Astrocyte of the cerebellum (primary cell): Measurements from ENCODE around the gene FZD10.

Source experiments
- DNase-seq: peaks from one replicate; pipeline ENCODE4 v3.0.0-alpha.2; 2011; ENCODE audit warnings: low read depth
- H3K4me3 ChIP-seq: 2 replicates; pipeline ENCODE4 v1.5.1; 2011; ENCODE audit warnings: mild to moderate bottlenecking, low read depth, low read length, moderate library complexity
- in situ Hi-C: cut with HindIII; loops from 2 replicates; pipeline ENCODE4 v1.10.0; 2017; ENCODE audit warnings: low sequenced_read_pairs
- TF ChIP-seq, protein P1 (sequence below): IDR thresholded peaks from 2 replicates; pipeline ENCODE4 v1.5.1; 2012; ENCODE audit warnings: low read length, low read depth, moderate library complexity, mild to moderate bottlenecking; ENCODE audit errors: missing control alignments

Gene FZD10

GRCh38 chr12:130119241-130119861 is 42.9 kb upstream of the FZD10 start:
- H3K4me3 ChIP-seq: no peak overlapping the region
- no peak for DNase-seq
- in situ Hi-C loops: no loop called here
- TF ChIP-seq, protein P1, sequence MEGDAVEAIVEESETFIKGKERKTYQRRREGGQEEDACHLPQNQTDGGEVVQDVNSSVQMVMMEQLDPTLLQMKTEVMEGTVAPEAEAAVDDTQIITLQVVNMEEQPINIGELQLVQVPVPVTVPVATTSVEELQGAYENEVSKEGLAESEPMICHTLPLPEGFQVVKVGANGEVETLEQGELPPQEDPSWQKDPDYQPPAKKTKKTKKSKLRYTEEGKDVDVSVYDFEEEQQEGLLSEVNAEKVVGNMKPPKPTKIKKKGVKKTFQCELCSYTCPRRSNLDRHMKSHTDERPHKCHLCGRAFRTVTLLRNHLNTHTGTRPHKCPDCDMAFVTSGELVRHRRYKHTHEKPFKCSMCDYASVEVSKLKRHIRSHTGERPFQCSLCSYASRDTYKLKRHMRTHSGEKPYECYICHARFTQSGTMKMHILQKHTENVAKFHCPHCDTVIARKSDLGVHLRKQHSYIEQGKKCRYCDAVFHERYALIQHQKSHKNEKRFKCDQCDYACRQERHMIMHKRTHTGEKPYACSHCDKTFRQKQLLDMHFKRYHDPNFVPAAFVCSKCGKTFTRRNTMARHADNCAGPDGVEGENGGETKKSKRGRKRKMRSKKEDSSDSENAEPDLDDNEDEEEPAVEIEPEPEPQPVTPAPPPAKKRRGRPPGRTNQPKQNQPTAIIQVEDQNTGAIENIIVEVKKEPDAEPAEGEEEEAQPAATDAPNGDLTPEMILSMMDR: no peak

- TF ChIP-seq, protein P1: no peak
- in situ Hi-C loops: no loop called here
- no peak for DNase-seq
- no peak overlapping the region for H3K4me3 ChIP-seq
Measured at GRCh38 chr12:130120012-130120805, 42.1 kb upstream of the FZD10 start.

DNA sequence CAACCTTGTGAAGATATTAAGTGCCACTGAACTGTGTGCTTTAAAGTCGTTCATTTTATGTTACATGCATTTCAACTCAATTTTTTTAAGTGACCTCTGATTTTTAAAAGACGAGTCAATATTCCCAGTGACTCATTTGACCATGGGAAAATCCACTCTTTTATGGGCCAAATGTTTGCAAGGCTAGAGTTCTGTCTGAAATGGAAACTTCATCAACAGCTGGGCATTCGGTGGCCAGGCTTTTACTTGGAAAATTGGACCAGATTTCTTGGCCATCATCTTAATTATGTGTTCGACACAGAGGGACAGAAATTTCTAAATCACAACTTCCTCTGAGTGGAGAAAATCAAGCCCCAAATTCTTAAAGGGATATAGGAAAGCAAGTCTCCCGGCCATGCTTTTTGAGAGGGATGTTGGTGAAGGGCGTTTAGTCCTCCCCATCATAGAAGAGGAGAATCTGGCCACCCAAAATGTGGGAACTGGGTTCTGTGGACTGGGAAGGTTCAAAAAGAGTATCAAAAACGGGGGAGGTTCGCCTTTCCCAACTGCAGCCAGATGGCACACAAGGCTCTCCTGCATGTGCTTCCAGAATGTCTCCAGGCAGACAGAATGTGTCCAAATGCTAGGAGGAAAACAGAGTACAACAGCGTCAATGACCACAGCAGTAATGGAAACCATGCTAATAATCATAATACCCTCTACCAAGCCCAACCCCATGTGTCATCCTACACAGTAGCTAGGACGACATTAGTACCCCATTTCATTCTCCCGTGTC is 40.9 kb upstream of the FZD10 start:
- no peak overlapping the region for H3K4me3 ChIP-seq
- TF ChIP-seq, protein P1: no peak
- no peak for DNase-seq
- in situ Hi-C loops: no loop called here

- no peak for DNase-seq
- no peak overlapping the region for H3K4me3 ChIP-seq
- in situ Hi-C loops: no loop called here
- TF ChIP-seq, protein P1: no peak
Measured at GRCh38 chr12:130122356-130122755, 39.9 kb upstream of the FZD10 start.

DNA sequence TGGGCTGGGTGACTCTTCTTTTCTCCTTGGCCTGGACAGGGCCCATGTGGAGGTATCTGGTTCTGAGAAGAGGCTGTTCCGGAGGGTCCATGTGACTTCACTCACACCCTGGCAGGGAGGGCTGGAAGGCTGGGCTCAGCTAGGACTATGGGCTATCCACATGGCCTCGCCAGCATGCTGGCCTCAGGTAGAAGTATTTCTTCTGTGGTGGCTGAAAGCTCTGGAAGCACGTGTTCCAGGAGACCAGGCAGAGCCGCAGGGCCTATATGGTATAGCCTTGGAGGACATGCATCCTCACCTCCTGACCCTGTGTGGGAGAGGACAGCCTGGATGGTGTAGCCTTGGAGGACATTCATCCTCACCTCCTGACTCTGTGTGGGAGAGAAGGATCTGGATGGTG is 38.2 kb upstream of the FZD10 start:
- TF ChIP-seq, protein P1: no peak
- no peak for DNase-seq
- in situ Hi-C loops: no loop called here
- no peak overlapping the region for H3K4me3 ChIP-seq

- TF ChIP-seq, protein P1: no peak
Measured at GRCh38 chr12:130124605-130125244, 37.5 kb upstream of the FZD10 start.

More at GRCh38 chr12:130124605-130125244, 37.5 kb upstream of the FZD10 start:
- in situ Hi-C loops: no loop called here
- H3K4me3 ChIP-seq: no peak overlapping the region
- no peak for DNase-seq
